Hematopoietic multipotent progenitor cell (in vitro differentiated cells): ENCODE measurements around the gene NDUFB5. TPM values are rescaled to one million over a fixed set of nuclear protein-coding genes. Genes with fewer than 3 reads are reported as not detected.

ENCODE experiments used
- DNase-seq, 3 donors: peaks; one replicate each; pipeline ENCODE4 v3.0.0-alpha.2; 2011 to 2015; ENCODE audit warnings: low read depth in 2 of 3, low spot score in 2 of 3
- small RNA-seq: library from RNA; depleted of rRNA; stranded (forward); fragments of <200 nt; gene quantifications from one replicate; pipeline ENCODE3, GENCODE V24; 2012
- total RNA-seq: library from RNA; depleted of rRNA; stranded (reverse); fragments of >200 nt; gene quantifications from one replicate; pipeline ENCODE4 v1.2.3, GENCODE V29; 2012

Gene NDUFB5
- total RNA-seq, 1 donor = 20.7 TPM

DNA sequence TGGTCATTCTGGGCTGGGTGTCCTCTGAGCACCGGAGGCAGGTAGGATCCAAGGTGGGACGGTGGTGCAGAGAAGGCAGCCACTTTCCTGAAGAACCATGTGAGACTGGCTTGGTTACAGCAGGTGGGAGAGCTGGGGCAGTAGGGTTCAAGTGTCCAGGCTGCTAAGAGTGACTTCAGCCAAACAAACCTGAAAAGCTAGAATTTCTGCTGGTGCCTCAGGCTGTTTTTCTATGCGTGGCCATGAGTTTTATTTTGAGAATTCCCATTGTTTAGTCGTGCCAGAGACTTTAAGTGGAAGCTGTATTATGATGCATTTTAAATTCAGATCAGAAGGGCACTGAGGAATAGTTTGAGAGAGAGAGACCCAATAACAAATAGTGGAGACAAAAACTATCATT is 68.3 kb downstream of the NDUFB5 start:
- no peak for DNase-seq

- DNase-seq = no peak
Measured at GRCh38 chr3:179673523-179673922, 68.9 kb downstream of the NDUFB5 start.

GRCh38 chr3:179676081-179676480 is 71.5 kb downstream of the NDUFB5 start:
- DNase-seq = no peak

Small RNAs within 50 kb of the gene (small RNA-seq; reads per million reads assigned to genes)
- gene AC090425.1 (not detected), gene RF01210 (not detected)

Other genes with a start within 250 kb of the NDUFB5 start
- gene GNB4, start 153.3 kb upstream of the NDUFB5 start, total RNA-seq = 45.0 TPM
- 27.2 TPM for gene ACTL6A, start 41.9 kb upstream of the NDUFB5 start, total RNA-seq
- 7.5 TPM for gene MRPL47, start 156 bp upstream of the NDUFB5 start, total RNA-seq
- gene USP13, start 48.2 kb downstream of the NDUFB5 start, total RNA-seq = 4.6 TPM